GM23338 (cell line): ENCODE data around the gene KLC1. TPM values are rescaled to one million over a fixed set of nuclear protein-coding genes. Genes with fewer than 3 reads are reported as not detected.

Experiments used
- ATAC-seq: fragments of 200-7000 bp; cut with Tn5 transposase; 3 replicates; pipeline ENCODE4 v1.9.1; 2020
- DNase-seq: peaks from one replicate; pipeline ENCODE4 v3.0.0-alpha.2; 2015; ENCODE audit warnings: low spot score
- H2AFZ ChIP-seq: fragments of 200-600 bp; sonication (generic); 2 replicates; pipeline ENCODE4 v1.8.0; 2016; ENCODE audit warnings: antibody characterized with exemption, mild to moderate bottlenecking, moderate library complexity
- H3F3A ChIP-seq: fragments of 200-600 bp; sonication (generic); replicated peaks from 2 replicates; pipeline ENCODE4 v1.8.0; 2017; ENCODE audit warnings: antibody characterized with exemption, mixed run types, low read depth
- H3K27ac ChIP-seq: fragments of 200-600 bp; sonication (generic); 2 replicates; pipeline ENCODE4 v1.6.1; 2016; ENCODE audit warnings: low read depth
- H3K27me3 ChIP-seq: fragments of 200-600 bp; sonication (generic); 2 replicates; pipeline ENCODE4 v1.8.0; 2016; ENCODE audit warnings: mild to moderate bottlenecking, mixed run types, moderate library complexity; ENCODE audit not compliant: insufficient read depth
- H3K36me3 ChIP-seq: fragments of 200-600 bp; sonication (generic); 2 replicates; pipeline ENCODE4 v1.8.0; 2016; ENCODE audit warnings: mild to moderate bottlenecking; ENCODE audit not compliant: insufficient read depth
- H3K4me1 ChIP-seq: fragments of 200-600 bp; sonication (generic); 2 replicates; pipeline ENCODE4 v1.8.0; 2016; ENCODE audit warnings: mild to moderate bottlenecking, moderate library complexity; ENCODE audit not compliant: insufficient read depth
- H3K4me2 ChIP-seq: fragments of 200-600 bp; sonication (generic); 2 replicates; pipeline ENCODE4 v1.7.1; 2017; ENCODE audit warnings: mixed run types
- H3K4me3 ChIP-seq: fragments of 200-600 bp; sonication (generic); 2 replicates; pipeline ENCODE4 v1.6.1; 2016; ENCODE audit warnings: mixed run types
- H3K79me2 ChIP-seq: fragments of 200-600 bp; sonication (generic); replicated peaks from 2 replicates; pipeline ENCODE4 v1.8.0; 2017; ENCODE audit warnings: mild to moderate bottlenecking; ENCODE audit not compliant: insufficient read depth
- H3K9me2 ChIP-seq: fragments of 200-600 bp; sonication (generic); 2 replicates; pipeline ENCODE4 v1.8.0; 2017; ENCODE audit not compliant: insufficient read depth
- H4K20me1 ChIP-seq: fragments of 200-600 bp; sonication (generic); replicated peaks from 2 replicates; pipeline ENCODE4 v1.8.0; 2017; ENCODE audit warnings: mild to moderate bottlenecking; ENCODE audit not compliant: insufficient read depth
- H3K27ac Mint-ChIP-seq: 2 replicates; pipeline ENCODE4 v1.8.0; 2020; ENCODE audit warnings: inconsistent platforms, mild to moderate bottlenecking, moderate library complexity, mixed read lengths
- H3K27me3 Mint-ChIP-seq: 3 replicates; pipeline ENCODE4 v1.8.0; 2022; ENCODE audit warnings: low read depth, mild to moderate bottlenecking, moderate library complexity, mixed read lengths, inconsistent platforms; ENCODE audit not compliant: insufficient read depth, poor library complexity
- H3K36me3 Mint-ChIP-seq: 3 replicates; pipeline ENCODE4 v1.8.0; 2021; ENCODE audit warnings: low read depth, mild to moderate bottlenecking, inconsistent platforms, moderate library complexity, mixed read lengths
- H3K4me1 Mint-ChIP-seq: 3 replicates; pipeline ENCODE4 v1.8.0; 2020; ENCODE audit warnings: mild to moderate bottlenecking, inconsistent platforms, mixed read lengths
- H3K4me3 Mint-ChIP-seq: 3 replicates; pipeline ENCODE4 v1.8.0; 2021; ENCODE audit warnings: moderate library complexity, mild to moderate bottlenecking, inconsistent platforms, mixed read lengths
- H3K9me3 Mint-ChIP-seq: 3 replicates; pipeline ENCODE4 v1.8.0; 2020; ENCODE audit warnings: moderate library complexity, mild to moderate bottlenecking, inconsistent platforms, mixed read lengths
- CREB1 ChIP-seq: fragments of 250-450 bp; sonication (Bioruptor Pico); IDR thresholded peaks from 2 replicates; pipeline ENCODE4 v1.5.0; 2020; ENCODE audit warnings: low read depth, mild to moderate bottlenecking, moderate library complexity
- EZH2 ChIP-seq: fragments of 200-600 bp; sonication (generic); IDR thresholded peaks from one replicate; pipeline ENCODE4 v1.8.0; 2017; ENCODE audit warnings: antibody characterized with exemption, mild to moderate bottlenecking, low read depth; ENCODE audit not compliant: unreplicated experiment
- EZH2phosphoT487 ChIP-seq: fragments of 200-600 bp; sonication (generic); IDR thresholded peaks from one replicate; pipeline ENCODE4 v1.8.1; 2018; ENCODE audit warnings: antibody characterized with exemption; ENCODE audit not compliant: unreplicated experiment
- JUNB ChIP-seq: IDR thresholded peaks from one replicate; pipeline ENCODE4 v1.6.1; 2016; ENCODE audit warnings: antibody characterized with exemption; ENCODE audit not compliant: unreplicated experiment
- NANOG ChIP-seq: IDR thresholded peaks from 2 replicates; pipeline ENCODE4 v1.6.1; 2016; ENCODE audit warnings: antibody characterized with exemption, borderline replicate concordance
- POLR2AphosphoS5 ChIP-seq: IDR thresholded peaks from 2 replicates; pipeline ENCODE4 v1.6.1; 2016; ENCODE audit warnings: antibody characterized with exemption, low read depth
- STAT1 ChIP-seq: IDR thresholded peaks from one replicate; pipeline ENCODE4 v1.6.1; 2016; ENCODE audit warnings: antibody characterized with exemption; ENCODE audit not compliant: unreplicated experiment
- polyA plus RNA-seq: library from polyadenylated mRNA; unstranded; fragments of >200 nt; fragmentation: Nextera tagmentation; extraction: Ambion mirVana; gene quantifications from 2 replicates; pipeline ENCODE4 v1.2.1, GENCODE V29; 2016
- total RNA-seq: library from RNA; depleted of rRNA; stranded (reverse); fragments of >200 nt; shearing (Covaris generic); gene quantifications from 2 replicates; pipeline ENCODE4 v1.2.3, GENCODE V29; 2014
- TF ChIP-seq, protein P1 (sequence below), 2 experiments: fragments of 200-600 bp in 1 of 2; sonication (generic) in 1 of 2; conservative IDR thresholded peaks; 2 replicates each; pipeline versions ENCODE4 v1.5.1 to v1.6.1; 2016 to 2017; ENCODE audit warnings: antibody characterized with exemption in 2 of 2, low read depth in 2 of 2, mild to moderate bottlenecking in 2 of 2, moderate library complexity in 1 of 2
- TF ChIP-seq, protein P2 (sequence below): IDR thresholded peaks from one replicate; pipeline ENCODE4 v1.6.1; 2018; ENCODE audit warnings: antibody characterized with exemption; ENCODE audit not compliant: unreplicated experiment

KLC1 gene
- total and polyA plus RNA-seq, 2 experiments from 2014 or later = 165 to 308 TPM

DNA sequence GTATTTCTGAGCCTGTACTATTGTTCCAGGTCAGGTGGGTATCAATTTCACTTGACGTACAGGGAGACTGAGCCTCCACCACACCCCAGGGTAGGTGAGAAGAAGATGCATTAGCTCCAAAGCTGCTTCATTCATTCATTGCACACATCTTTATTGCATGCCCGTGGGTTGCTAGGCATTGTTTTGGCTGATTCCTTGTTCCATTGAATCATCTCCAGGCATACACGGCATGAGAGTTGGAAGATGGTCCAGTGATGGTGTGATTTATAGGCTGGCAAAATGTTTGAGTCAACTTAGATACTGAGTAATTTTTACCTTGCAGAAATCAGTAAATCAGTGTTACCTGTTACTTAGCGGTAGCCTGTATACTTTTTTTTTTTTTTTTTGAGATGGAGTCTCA is 21.2 kb downstream of the KLC1 start:
- peaks cover 61% of the 10 kb centered on the region for H4K20me1 ChIP-seq
- ATAC-seq = no peak

GRCh38 chr14:103651585-103651984 is 22.6 kb downstream of the KLC1 start:
- Mint-ChIP-seq H3K4me3 (no peak overlapping the region), H3K9me3 (no peaks in the 10 kb centered on the region), H3K27me3 (no peaks in the 10 kb centered on the region), H3K27ac (no peak overlapping the region), H3K4me1 (peaks cover 3% of the 10 kb centered on the region; the same call in 1 of the 3 replicates), H3K36me3 (peaks cover 24% of the 10 kb centered on the region)
- peaks cover 15% of the 10 kb centered on the region; the same call in 1 of the 2 replicates for H3F3A ChIP-seq
- H2AFZ ChIP-seq = no peak overlapping the region
- ATAC-seq = peak; percentile 71
- no peak overlapping the region for H3K4me3 ChIP-seq
- H3K9me2 ChIP-seq = no peaks in the 10 kb centered on the region
- no peaks in the 10 kb centered on the region for H3K27me3 ChIP-seq
- no peak overlapping the region for H3K27ac ChIP-seq
- TF ChIP-seq, protein P1, sequence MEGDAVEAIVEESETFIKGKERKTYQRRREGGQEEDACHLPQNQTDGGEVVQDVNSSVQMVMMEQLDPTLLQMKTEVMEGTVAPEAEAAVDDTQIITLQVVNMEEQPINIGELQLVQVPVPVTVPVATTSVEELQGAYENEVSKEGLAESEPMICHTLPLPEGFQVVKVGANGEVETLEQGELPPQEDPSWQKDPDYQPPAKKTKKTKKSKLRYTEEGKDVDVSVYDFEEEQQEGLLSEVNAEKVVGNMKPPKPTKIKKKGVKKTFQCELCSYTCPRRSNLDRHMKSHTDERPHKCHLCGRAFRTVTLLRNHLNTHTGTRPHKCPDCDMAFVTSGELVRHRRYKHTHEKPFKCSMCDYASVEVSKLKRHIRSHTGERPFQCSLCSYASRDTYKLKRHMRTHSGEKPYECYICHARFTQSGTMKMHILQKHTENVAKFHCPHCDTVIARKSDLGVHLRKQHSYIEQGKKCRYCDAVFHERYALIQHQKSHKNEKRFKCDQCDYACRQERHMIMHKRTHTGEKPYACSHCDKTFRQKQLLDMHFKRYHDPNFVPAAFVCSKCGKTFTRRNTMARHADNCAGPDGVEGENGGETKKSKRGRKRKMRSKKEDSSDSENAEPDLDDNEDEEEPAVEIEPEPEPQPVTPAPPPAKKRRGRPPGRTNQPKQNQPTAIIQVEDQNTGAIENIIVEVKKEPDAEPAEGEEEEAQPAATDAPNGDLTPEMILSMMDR (conservative IDR thresholded peaks at IDR 0.05; ENCODE audit: low read depth in 2 of 2) = peak in 1 of 2 experiments; percentile 25; a peak in 2 of 4 replicates
- TF ChIP-seq EZH2phosphoT487 = no peak
- peaks cover 27% of the 10 kb centered on the region for H3K36me3 ChIP-seq
- no peak overlapping the region for H3K4me2 ChIP-seq
- H3K79me2 ChIP-seq = peaks cover 99% of the 10 kb centered on the region
- H3K4me1 ChIP-seq = no peaks in the 10 kb centered on the region
- peaks cover 60% of the 10 kb centered on the region for H4K20me1 ChIP-seq
- DNase-seq = no peak

More for the DNA sequence above, 21.2 kb downstream of the KLC1 start:
- no peak overlapping the region for H3K27ac ChIP-seq
- Mint-ChIP-seq H3K27ac (no peak overlapping the region), H3K4me1 (peaks cover 3% of the 10 kb centered on the region; the same call in 1 of the 3 replicates), H3K36me3 (peaks cover 12% of the 10 kb centered on the region), H3K27me3 (no peaks in the 10 kb centered on the region), H3K9me3 (no peaks in the 10 kb centered on the region), H3K4me3 (no peak overlapping the region)
- peaks cover 13% of the 10 kb centered on the region for H3K36me3 ChIP-seq
- H3K4me3 ChIP-seq = no peak overlapping the region
- H3F3A ChIP-seq = peaks cover 15% of the 10 kb centered on the region; the same call in 1 of the 2 replicates
- H3K27me3 ChIP-seq = no peaks in the 10 kb centered on the region
- no peak overlapping the region for H2AFZ ChIP-seq
- no peaks in the 10 kb centered on the region for H3K9me2 ChIP-seq
- TF ChIP-seq JUNB = no peak
- TF ChIP-seq, protein P1 (conservative IDR thresholded peaks at IDR 0.05; ENCODE audit: low read depth in 2 of 2) = no peak
- no peak for TF ChIP-seq STAT1
- no peak for TF ChIP-seq EZH2
- TF ChIP-seq, protein P2, sequence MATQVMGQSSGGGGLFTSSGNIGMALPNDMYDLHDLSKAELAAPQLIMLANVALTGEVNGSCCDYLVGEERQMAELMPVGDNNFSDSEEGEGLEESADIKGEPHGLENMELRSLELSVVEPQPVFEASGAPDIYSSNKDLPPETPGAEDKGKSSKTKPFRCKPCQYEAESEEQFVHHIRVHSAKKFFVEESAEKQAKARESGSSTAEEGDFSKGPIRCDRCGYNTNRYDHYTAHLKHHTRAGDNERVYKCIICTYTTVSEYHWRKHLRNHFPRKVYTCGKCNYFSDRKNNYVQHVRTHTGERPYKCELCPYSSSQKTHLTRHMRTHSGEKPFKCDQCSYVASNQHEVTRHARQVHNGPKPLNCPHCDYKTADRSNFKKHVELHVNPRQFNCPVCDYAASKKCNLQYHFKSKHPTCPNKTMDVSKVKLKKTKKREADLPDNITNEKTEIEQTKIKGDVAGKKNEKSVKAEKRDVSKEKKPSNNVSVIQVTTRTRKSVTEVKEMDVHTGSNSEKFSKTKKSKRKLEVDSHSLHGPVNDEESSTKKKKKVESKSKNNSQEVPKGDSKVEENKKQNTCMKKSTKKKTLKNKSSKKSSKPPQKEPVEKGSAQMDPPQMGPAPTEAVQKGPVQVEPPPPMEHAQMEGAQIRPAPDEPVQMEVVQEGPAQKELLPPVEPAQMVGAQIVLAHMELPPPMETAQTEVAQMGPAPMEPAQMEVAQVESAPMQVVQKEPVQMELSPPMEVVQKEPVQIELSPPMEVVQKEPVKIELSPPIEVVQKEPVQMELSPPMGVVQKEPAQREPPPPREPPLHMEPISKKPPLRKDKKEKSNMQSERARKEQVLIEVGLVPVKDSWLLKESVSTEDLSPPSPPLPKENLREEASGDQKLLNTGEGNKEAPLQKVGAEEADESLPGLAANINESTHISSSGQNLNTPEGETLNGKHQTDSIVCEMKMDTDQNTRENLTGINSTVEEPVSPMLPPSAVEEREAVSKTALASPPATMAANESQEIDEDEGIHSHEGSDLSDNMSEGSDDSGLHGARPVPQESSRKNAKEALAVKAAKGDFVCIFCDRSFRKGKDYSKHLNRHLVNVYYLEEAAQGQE = no peak
- no peak for TF ChIP-seq POLR2AphosphoS5
- TF ChIP-seq CREB1 (CRISPR knock-in tag) = no peak
- TF ChIP-seq NANOG = no peak
- peaks cover 99% of the 10 kb centered on the region for H3K79me2 ChIP-seq
- DNase-seq = no peak
- no peak overlapping the region for H3K4me2 ChIP-seq
- H3K4me1 ChIP-seq = no peaks in the 10 kb centered on the region
